HG02885 (cell line): ENCODE results near the gene SLC45A3.

ENCODE experiments used
- ATAC-seq: cut with Tn5 transposase; IDR thresholded peaks from one replicate; pipeline ENCODE4 v1.9.1; 2021; ENCODE audit warnings: mild to moderate bottlenecking; ENCODE audit not compliant: unreplicated experiment, poor library complexity

SLC45A3 gene

GRCh38 chr1:205613854-205614412 is 66.4 kb downstream of the SLC45A3 start:
- ATAC-seq, result no peak

GRCh38 chr1:205612556-205612955 is 67.8 kb downstream of the SLC45A3 start:
- no peak for ATAC-seq

GRCh38 chr1:205612104-205612503 is 68.2 kb downstream of the SLC45A3 start:
- ATAC-seq, result no peak

GRCh38 chr1:205610901-205611466 is 69.3 kb downstream of the SLC45A3 start:
- ATAC-seq, result no peak

GRCh38 chr1:205610036-205610435 is 70.3 kb downstream of the SLC45A3 start:
- ATAC-seq, result no peak
